Fibroblast of villous mesenchyme (primary cell): Measurements from ENCODE around the gene LRRC38. TPM values are rescaled to one million over a fixed set of nuclear protein-coding genes. Genes with fewer than 3 reads are reported as not detected.

Experiments
- DNase-seq: peaks from one replicate; pipeline ENCODE4 v3.0.0-alpha.2; 2010; ENCODE audit warnings: low read depth
- H3K4me3 ChIP-seq: 2 replicates; pipeline ENCODE4 v1.5.1; 2011; ENCODE audit warnings: low read depth, mild to moderate bottlenecking, low read length
- CTCF ChIP-seq: IDR thresholded peaks from 2 replicates; pipeline ENCODE4 v1.5.1; 2012; ENCODE audit warnings: low read depth, mild to moderate bottlenecking, low read length; ENCODE audit not compliant: insufficient read depth
- total RNA-seq: library from RNA; depleted of rRNA; stranded (reverse); fragments of >200 nt; gene quantifications from 2 replicates; pipeline ENCODE4 v1.2.3, GENCODE V29; 2012

The LRRC38 gene
- total RNA-seq, 1 donor: not detected

- no peak overlapping the region for H3K4me3 ChIP-seq
- TF ChIP-seq CTCF: no peak
- no peak for DNase-seq
These were observed 35.2 kb upstream of the LRRC38 start for GRCh38 chr1:13549021-13549420.

- no peak for TF ChIP-seq CTCF
- no peak for DNase-seq
- no peak overlapping the region for H3K4me3 ChIP-seq
These were observed 34.5 kb upstream of the LRRC38 start for GRCh38 chr1:13548281-13548680.

- DNase-seq: no peak
- H3K4me3 ChIP-seq: no peak overlapping the region
- no peak for TF ChIP-seq CTCF
These were observed 33.0 kb upstream of the LRRC38 start for GRCh38 chr1:13546791-13547190.

GRCh38 chr1:13544221-13544556, 30.4 kb upstream of the LRRC38 start:
- TF ChIP-seq CTCF: no peak
- H3K4me3 ChIP-seq: no peak overlapping the region
- no peak for DNase-seq

GRCh38 chr1:13543451-13544220, 29.8 kb upstream of the LRRC38 start:
- DNase-seq: peak; percentile 11
- no peak overlapping the region for H3K4me3 ChIP-seq
- peak; percentile 52 for TF ChIP-seq CTCF

GRCh38 chr1:13541435-13542215, 27.8 kb upstream of the LRRC38 start:
- no peak overlapping the region for H3K4me3 ChIP-seq
- DNase-seq: no peak

More at GRCh38 chr1:13541435-13542215, 27.8 kb upstream of the LRRC38 start:
- TF ChIP-seq CTCF: no peak
